ENCODE results near the gene APPL1. TPM values are rescaled to one million over a fixed set of nuclear protein-coding genes. Genes with fewer than 3 reads are reported as not detected.

Gene APPL1
- total and polyA plus RNA-seq, 2 of the 13 experiments (the other 11 are each of a cell fraction or from before 2014, with no cell fraction given) = 14.3 to 29.0 TPM

DNA sequence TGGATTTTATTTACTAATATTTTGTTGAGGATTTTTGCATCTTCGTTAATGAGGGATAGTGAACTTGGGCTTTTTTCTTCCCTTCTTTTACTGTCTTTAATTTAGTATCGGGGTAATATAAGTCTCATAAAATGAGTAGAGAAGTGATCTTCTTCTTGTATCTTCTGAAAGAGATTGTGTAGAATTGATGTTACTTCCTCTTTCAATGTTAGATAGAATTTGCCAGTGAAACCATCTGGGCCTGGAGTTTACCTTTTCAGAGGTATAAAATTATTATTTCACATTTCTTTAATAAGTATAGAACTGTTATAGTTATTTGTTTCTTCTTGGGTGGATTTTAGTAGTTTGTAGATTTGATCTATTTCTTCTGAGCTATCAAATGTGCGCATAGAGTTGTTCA is 35.5 kb upstream of the APPL1 start:
- DNase-seq (ENCODE audit: low spot score) (no peak), ATAC-seq (no peak), FAIRE-seq (no peak)
- CTCF ChIA-PET (ENCODE audit: low intra/inter-chr PET ratio, low total read pairs) = no interaction called here
- H3K27ac ChIP-seq (ENCODE audit: extremely low read length, insufficient read depth, low read length) = no peak overlapping the region
- no peak overlapping the region for H3K9ac ChIP-seq (ENCODE audit: insufficient read depth, low read depth, low read length)
- no peaks in the 10 kb centered on the region for H4K20me1 ChIP-seq (ENCODE audit: insufficient read depth, low read length)
- BruUV-seq (replicated peaks) = no TSS peak
- peaks cover 0 to 2% of the 10 kb centered on the region in 2 experiments; a peak in 2 of 5 replicates for H3K27me3 ChIP-seq (ENCODE audit: control insufficient read depth in 1 of 2, insufficient read depth in 2 of 2, low read length in 2 of 2)
- WGBS (ENCODE audit: low lambda C conversion rate) = 29% methylated on average over 3 of the region's 3 CpGs
- H2AFZ ChIP-seq (ENCODE audit: low read length) = no peak overlapping the region
- POLR2A ChIA-PET = no interaction called here
- H3K4me3 ChIP-seq (replicated peaks in 1 of 3; ENCODE audit: insufficient read depth in 1 of 3, low read depth in 2 of 3, low read length in 3 of 3) = no peak overlapping the region
- no peaks in the 10 kb centered on the region for H3K9me3 ChIP-seq (ENCODE audit: low read length)
- no peaks in the 10 kb centered on the region for H3K36me3 ChIP-seq (replicated peaks in 1 of 2; ENCODE audit: control insufficient read depth in 1 of 2, insufficient read depth in 2 of 2, low read length in 2 of 2)
- H3K4me2 ChIP-seq (ENCODE audit: low read depth, low read length) = no peak overlapping the region
- in situ Hi-C loops (cut with HindIII; ENCODE audit: extremely low pct_ligation_motif_present, low pct_unique_long_range_greater_than_20kb) (no loop called here), intact Hi-C loops (cut with micrococcal nuclease; ENCODE audit: unreplicated experiment) (no loop called here)
- no peaks in the 10 kb centered on the region for H3K79me2 ChIP-seq (ENCODE audit: insufficient read depth, low read length)
- TF ChIP-seq PITX1 (CRISPR knock-in tag; IDR thresholded peaks at IDR 0.05) (no peak), KLF9 (CRISPR knock-in tag; IDR thresholded peaks at IDR 0.05; ENCODE audit: low read depth) (no peak), HIVEP1 (CRISPR knock-in tag; IDR thresholded peaks at IDR 0.05) (no peak)
- TF ChIP-seq, protein P1, sequence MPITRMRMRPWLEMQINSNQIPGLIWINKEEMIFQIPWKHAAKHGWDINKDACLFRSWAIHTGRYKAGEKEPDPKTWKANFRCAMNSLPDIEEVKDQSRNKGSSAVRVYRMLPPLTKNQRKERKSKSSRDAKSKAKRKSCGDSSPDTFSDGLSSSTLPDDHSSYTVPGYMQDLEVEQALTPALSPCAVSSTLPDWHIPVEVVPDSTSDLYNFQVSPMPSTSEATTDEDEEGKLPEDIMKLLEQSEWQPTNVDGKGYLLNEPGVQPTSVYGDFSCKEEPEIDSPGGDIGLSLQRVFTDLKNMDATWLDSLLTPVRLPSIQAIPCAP (CRISPR knock-in tag; IDR thresholded peaks at IDR 0.05; ENCODE audit: low read depth) = no peak
- TF ChIP-seq, protein P2, sequence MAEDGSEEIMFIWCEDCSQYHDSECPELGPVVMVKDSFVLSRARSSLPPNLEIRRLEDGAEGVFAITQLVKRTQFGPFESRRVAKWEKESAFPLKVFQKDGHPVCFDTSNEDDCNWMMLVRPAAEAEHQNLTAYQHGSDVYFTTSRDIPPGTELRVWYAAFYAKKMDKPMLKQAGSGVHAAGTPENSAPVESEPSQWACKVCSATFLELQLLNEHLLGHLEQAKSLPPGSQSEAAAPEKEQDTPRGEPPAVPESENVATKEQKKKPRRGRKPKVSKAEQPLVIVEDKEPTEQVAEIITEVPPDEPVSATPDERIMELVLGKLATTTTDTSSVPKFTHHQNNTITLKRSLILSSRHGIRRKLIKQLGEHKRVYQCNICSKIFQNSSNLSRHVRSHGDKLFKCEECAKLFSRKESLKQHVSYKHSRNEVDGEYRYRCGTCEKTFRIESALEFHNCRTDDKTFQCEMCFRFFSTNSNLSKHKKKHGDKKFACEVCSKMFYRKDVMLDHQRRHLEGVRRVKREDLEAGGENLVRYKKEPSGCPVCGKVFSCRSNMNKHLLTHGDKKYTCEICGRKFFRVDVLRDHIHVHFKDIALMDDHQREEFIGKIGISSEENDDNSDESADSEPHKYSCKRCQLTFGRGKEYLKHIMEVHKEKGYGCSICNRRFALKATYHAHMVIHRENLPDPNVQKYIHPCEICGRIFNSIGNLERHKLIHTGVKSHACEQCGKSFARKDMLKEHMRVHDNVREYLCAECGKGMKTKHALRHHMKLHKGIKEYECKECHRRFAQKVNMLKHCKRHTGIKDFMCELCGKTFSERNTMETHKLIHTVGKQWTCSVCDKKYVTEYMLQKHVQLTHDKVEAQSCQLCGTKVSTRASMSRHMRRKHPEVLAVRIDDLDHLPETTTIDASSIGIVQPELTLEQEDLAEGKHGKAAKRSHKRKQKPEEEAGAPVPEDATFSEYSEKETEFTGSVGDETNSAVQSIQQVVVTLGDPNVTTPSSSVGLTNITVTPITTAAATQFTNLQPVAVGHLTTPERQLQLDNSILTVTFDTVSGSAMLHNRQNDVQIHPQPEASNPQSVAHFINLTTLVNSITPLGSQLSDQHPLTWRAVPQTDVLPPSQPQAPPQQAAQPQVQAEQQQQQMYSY (CRISPR knock-in tag; IDR thresholded peaks at IDR 0.05) = no peak
- H3K4me1 ChIP-seq (ENCODE audit: insufficient read depth, low read length) = peaks cover 5% of the 10 kb centered on the region

Measured in HepG2 (cell line).